GM10266 (cell line): ENCODE data around the gene CDC42BPA.

Experiments
- DNase-seq: peaks from one replicate; pipeline ENCODE4 v3.0.0; 2012; ENCODE audit errors: extremely low spot score
- CTCF ChIP-seq: IDR thresholded peaks from 2 replicates; pipeline ENCODE4 v1.5.1; 2012; ENCODE audit warnings: mild to moderate bottlenecking, low read depth; ENCODE audit not compliant: control insufficient read depth, insufficient read depth; ENCODE audit errors: missing control alignments

CDC42BPA gene

GRCh38 chr1:227303662-227304061 lies 14.6 kb downstream of the CDC42BPA start:
- no peak for DNase-seq
- no peak for TF ChIP-seq CTCF

- no peak for TF ChIP-seq CTCF
- no peak for DNase-seq
Observed at GRCh38 chr1:227300682-227301081, 17.6 kb downstream of the CDC42BPA start.

GRCh38 chr1:227299688-227300087 lies 18.6 kb downstream of the CDC42BPA start:
- DNase-seq, result no peak
- TF ChIP-seq CTCF, result no peak

- no peak for DNase-seq
- no peak for TF ChIP-seq CTCF
Observed at GRCh38 chr1:227299241-227299627, 19.1 kb downstream of the CDC42BPA start.

GRCh38 chr1:227298512-227299240 lies 19.6 kb downstream of the CDC42BPA start:
- no peak for DNase-seq

GRCh38 chr1:227297073-227297793 lies 21.1 kb downstream of the CDC42BPA start:
- TF ChIP-seq CTCF, result no peak
- no peak for DNase-seq

More at GRCh38 chr1:227298512-227299240, 19.6 kb downstream of the CDC42BPA start:
- no peak for TF ChIP-seq CTCF

GRCh38 chr1:227295609-227296008 lies 22.7 kb downstream of the CDC42BPA start:
- no peak for DNase-seq
- no peak for TF ChIP-seq CTCF
